ENCODE results near the gene NDRG3.

The NDRG3 gene

DNA sequence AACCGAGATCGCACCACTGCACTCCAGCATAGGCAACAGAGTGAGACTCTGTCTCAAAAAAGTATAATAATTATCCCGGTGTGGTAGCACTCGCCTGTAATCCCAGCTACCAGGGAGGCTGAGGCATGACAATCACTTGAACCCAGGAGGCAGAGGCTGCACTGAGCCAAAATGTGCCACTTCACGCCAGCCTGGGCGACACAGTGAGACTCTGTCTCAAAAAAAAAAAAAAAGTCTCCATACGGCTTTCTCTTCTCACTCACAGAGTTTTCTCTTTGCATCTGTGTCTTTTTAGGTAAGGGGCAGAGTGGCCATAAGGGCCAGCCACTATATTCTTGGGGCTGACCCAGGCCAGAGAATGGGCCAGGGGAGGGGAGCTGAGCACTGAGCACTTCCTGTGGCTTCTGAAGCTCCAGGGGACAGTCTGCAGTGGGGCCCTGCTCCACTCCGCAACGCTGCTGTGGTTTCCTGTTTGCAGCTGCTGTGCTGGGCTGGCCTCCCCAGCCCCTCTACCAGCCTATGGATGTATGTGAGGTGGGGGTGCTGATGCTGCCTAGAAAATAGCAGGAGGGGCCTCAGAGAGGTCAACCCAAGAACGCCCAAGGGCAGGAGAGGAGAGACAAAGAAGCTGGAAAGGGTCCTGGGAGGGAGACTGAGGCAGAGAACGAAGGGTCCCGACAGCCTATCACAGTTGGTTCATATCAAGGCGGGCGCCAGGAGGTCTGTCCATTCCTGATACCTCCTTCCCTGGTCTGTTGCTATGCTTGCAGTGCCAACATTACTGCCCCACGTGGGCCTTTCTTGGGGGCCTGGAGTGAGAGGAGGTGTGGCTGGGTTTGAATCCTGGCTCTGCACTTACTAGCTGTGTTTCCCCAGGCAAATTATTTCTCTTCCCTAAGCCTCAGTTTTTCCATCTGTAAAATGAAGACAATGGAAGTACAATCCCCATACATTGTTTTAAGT, 115.9 kb downstream of the NDRG3 start:
- H3K27ac ChIP-seq (ENCODE audit: low read length, poor library complexity, severe bottlenecking): no peak overlapping the region
- H3K4me2 ChIP-seq (ENCODE audit: low read length, poor library complexity, severe bottlenecking): peak overlapping the region; percentile 3
- H2BK12ac ChIP-seq (ENCODE audit: low read length in 2 of 2): peak overlapping the region in 1 of 2 experiments; percentile 45
- peak overlapping the region; percentile 91 for H4K8ac ChIP-seq (ENCODE audit: low read length)
- H2AFZ ChIP-seq (ENCODE audit: low read depth, low read length): peak overlapping the region; percentile 66
- no peak overlapping the region for H2BK5ac ChIP-seq (ENCODE audit: low read depth, low read length, poor library complexity, severe bottlenecking)
- peak overlapping the region; percentile 81 for H4K91ac ChIP-seq (ENCODE audit: low read length)
- H3K14ac ChIP-seq (ENCODE audit: low read length in 2 of 2): no peak overlapping the region
- H3K79me1 ChIP-seq (replicated peaks; ENCODE audit: low read length, poor library complexity, severe bottlenecking): no peaks in the 10 kb centered on the region
- H3K27me3 ChIP-seq (ENCODE audit: control insufficient read depth in 1 of 2, insufficient read depth in 1 of 2, low read length in 2 of 2): peaks cover 0 to 5% of the 10 kb centered on the region in 2 experiments
- no peak overlapping the region for H3K9ac ChIP-seq (ENCODE audit: low read length)
- WGBS: 82% methylated on average over 12 of the region's 15 CpGs
- H3K18ac ChIP-seq (ENCODE audit: low read depth in 1 of 2, low read length in 2 of 2): peak overlapping the region; percentile 45 to 55
- peaks cover 9% of the 10 kb centered on the region for H3K4me1 ChIP-seq (ENCODE audit: control insufficient read depth, insufficient read depth, low read depth, low read length)
- H2BK120ac ChIP-seq (ENCODE audit: low read depth, low read length): no peak overlapping the region
- H3K36me3 ChIP-seq (ENCODE audit: control insufficient read depth in 1 of 2, insufficient read depth in 2 of 2, low read depth in 1 of 2, low read length in 2 of 2): no peaks in the 10 kb centered on the region
- H2BK15ac ChIP-seq (ENCODE audit: low read depth, poor library complexity, severe bottlenecking): peak overlapping the region; percentile 62
- no peak overlapping the region for H3K23ac ChIP-seq (ENCODE audit: low read length in 2 of 2)
- no peaks in the 10 kb centered on the region for H3K9me3 ChIP-seq (ENCODE audit: control insufficient read depth, low read length)
- no peak overlapping the region for H3K4me3 ChIP-seq (ENCODE audit: insufficient read depth in 1 of 2, low read depth in 1 of 2, low read length in 2 of 2)
- peak; percentile 18 for DNase-seq
- H2AK5ac ChIP-seq (ENCODE audit: low read length, severe bottlenecking): no peak overlapping the region
- H3K4ac ChIP-seq (ENCODE audit: low read depth in 1 of 2, low read length in 2 of 2): peak overlapping the region in 1 of 2 experiments; percentile 9

DNA sequence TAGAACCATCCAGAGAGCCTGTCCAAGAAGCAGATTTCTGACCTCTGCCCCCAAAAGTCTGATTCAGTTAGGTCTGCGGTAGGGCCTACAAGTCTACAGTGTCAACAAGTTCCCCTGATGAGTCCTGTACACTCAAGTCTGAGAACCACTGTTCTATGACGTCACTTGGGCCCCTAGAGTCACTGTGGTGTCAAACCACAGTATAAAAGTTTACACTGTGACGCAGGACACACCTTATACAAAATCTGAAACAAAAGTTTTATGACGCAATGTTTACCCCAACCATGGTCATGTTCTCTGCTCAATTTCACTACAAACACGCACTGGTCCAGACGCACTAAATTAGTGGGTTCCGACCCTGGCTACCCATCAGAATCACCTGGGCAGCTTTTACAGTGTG, 117.8 kb downstream of the NDRG3 start:
- Histone ChIP-seq H3K4me2 (ENCODE audit: low read length, poor library complexity, severe bottlenecking) (no peak overlapping the region), H3K9ac (ENCODE audit: low read length) (no peak overlapping the region), H3K27ac (ENCODE audit: low read length, poor library complexity, severe bottlenecking) (no peak overlapping the region), H4K91ac (ENCODE audit: low read length) (no peak overlapping the region), H3K36me3 (ENCODE audit: control insufficient read depth in 1 of 2, insufficient read depth in 2 of 2, low read depth in 1 of 2, low read length in 2 of 2) (no peaks in the 10 kb centered on the region), H3K18ac (ENCODE audit: low read depth in 1 of 2, low read length in 2 of 2) (no peak overlapping the region), H2AK5ac (ENCODE audit: low read length, severe bottlenecking) (no peak overlapping the region), H3K23ac (ENCODE audit: low read length in 2 of 2) (no peak overlapping the region), H3K79me1 (replicated peaks; ENCODE audit: low read length, poor library complexity, severe bottlenecking) (no peaks in the 10 kb centered on the region), H2BK5ac (ENCODE audit: low read depth, low read length, poor library complexity, severe bottlenecking) (no peak overlapping the region), H2BK120ac (ENCODE audit: low read depth, low read length) (no peak overlapping the region), H2BK15ac (ENCODE audit: low read depth, poor library complexity, severe bottlenecking) (no peak overlapping the region), H2AFZ (ENCODE audit: low read depth, low read length) (no peak overlapping the region), H4K8ac (ENCODE audit: low read length) (no peak overlapping the region), H3K9me3 (ENCODE audit: control insufficient read depth, low read length) (no peaks in the 10 kb centered on the region), H3K4ac (ENCODE audit: low read depth in 1 of 2, low read length in 2 of 2) (no peak overlapping the region), H3K14ac (ENCODE audit: low read length in 2 of 2) (no peak overlapping the region), H3K27me3 (ENCODE audit: control insufficient read depth in 1 of 2, insufficient read depth in 1 of 2, low read length in 2 of 2) (no peaks in the 10 kb centered on the region), H3K4me3 (ENCODE audit: insufficient read depth in 1 of 2, low read depth in 1 of 2, low read length in 2 of 2) (no peak overlapping the region), H2BK12ac (ENCODE audit: low read length in 2 of 2) (no peak overlapping the region), H3K4me1 (ENCODE audit: control insufficient read depth, insufficient read depth, low read depth, low read length) (peaks cover 9% of the 10 kb centered on the region)
- peak; percentile 9 for DNase-seq
- 90% methylated on average over 7 of the region's 7 CpGs for WGBS

DNA sequence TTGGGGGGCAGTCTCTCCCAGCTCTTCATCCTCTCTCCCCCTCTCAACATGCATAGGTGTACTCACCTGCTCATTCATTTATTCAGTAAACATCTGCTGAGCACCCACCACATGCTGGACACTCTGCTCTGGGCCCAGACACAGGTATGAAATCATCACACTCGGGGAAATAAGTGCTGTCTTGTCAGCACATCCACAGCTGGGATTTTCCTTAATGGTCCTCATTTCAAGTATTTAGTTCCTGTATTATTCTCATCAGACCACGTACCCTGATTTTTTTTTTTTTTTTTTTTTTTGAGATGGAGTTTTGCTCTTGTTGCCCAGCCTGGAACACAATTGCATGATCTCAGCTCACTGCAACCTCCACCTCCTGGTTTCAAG, 121.0 kb downstream of the NDRG3 start:
- H3K14ac ChIP-seq (ENCODE audit: low read length in 2 of 2): no peak overlapping the region
- H2AFZ ChIP-seq (ENCODE audit: low read depth, low read length): no peak overlapping the region
- no peak for DNase-seq
- WGBS: 67% methylated on average over 1 of the region's 2 CpGs
- no peak overlapping the region for H4K91ac ChIP-seq (ENCODE audit: low read length)
- peaks cover 6% of the 10 kb centered on the region for H3K4me1 ChIP-seq (ENCODE audit: control insufficient read depth, insufficient read depth, low read depth, low read length)
- no peak overlapping the region for H2AK5ac ChIP-seq (ENCODE audit: low read length, severe bottlenecking)
- H2BK120ac ChIP-seq (ENCODE audit: low read depth, low read length): no peak overlapping the region
- no peak overlapping the region for H3K4me3 ChIP-seq (ENCODE audit: insufficient read depth in 1 of 2, low read depth in 1 of 2, low read length in 2 of 2)
- H3K9ac ChIP-seq (ENCODE audit: low read length): no peak overlapping the region
- H3K4me2 ChIP-seq (ENCODE audit: low read length, poor library complexity, severe bottlenecking): no peak overlapping the region
- no peaks in the 10 kb centered on the region for H3K9me3 ChIP-seq (ENCODE audit: control insufficient read depth, low read length)
- no peaks in the 10 kb centered on the region for H3K36me3 ChIP-seq (ENCODE audit: control insufficient read depth in 1 of 2, insufficient read depth in 2 of 2, low read depth in 1 of 2, low read length in 2 of 2)
- H3K4ac ChIP-seq (ENCODE audit: low read depth in 1 of 2, low read length in 2 of 2): no peak overlapping the region
- no peak overlapping the region for H2BK15ac ChIP-seq (ENCODE audit: low read depth, poor library complexity, severe bottlenecking)
- no peaks in the 10 kb centered on the region for H3K27me3 ChIP-seq (ENCODE audit: control insufficient read depth in 1 of 2, insufficient read depth in 1 of 2, low read length in 2 of 2)
- H3K27ac ChIP-seq (ENCODE audit: low read length, poor library complexity, severe bottlenecking): no peak overlapping the region
- no peak overlapping the region for H3K18ac ChIP-seq (ENCODE audit: low read depth in 1 of 2, low read length in 2 of 2)
- H2BK5ac ChIP-seq (ENCODE audit: low read depth, low read length, poor library complexity, severe bottlenecking): no peak overlapping the region
- H4K8ac ChIP-seq (ENCODE audit: low read length): no peak overlapping the region
- no peak overlapping the region for H2BK12ac ChIP-seq (ENCODE audit: low read length in 2 of 2)
- H3K79me1 ChIP-seq (replicated peaks; ENCODE audit: low read length, poor library complexity, severe bottlenecking): no peaks in the 10 kb centered on the region
- no peak overlapping the region for H3K23ac ChIP-seq (ENCODE audit: low read length in 2 of 2)

DNA sequence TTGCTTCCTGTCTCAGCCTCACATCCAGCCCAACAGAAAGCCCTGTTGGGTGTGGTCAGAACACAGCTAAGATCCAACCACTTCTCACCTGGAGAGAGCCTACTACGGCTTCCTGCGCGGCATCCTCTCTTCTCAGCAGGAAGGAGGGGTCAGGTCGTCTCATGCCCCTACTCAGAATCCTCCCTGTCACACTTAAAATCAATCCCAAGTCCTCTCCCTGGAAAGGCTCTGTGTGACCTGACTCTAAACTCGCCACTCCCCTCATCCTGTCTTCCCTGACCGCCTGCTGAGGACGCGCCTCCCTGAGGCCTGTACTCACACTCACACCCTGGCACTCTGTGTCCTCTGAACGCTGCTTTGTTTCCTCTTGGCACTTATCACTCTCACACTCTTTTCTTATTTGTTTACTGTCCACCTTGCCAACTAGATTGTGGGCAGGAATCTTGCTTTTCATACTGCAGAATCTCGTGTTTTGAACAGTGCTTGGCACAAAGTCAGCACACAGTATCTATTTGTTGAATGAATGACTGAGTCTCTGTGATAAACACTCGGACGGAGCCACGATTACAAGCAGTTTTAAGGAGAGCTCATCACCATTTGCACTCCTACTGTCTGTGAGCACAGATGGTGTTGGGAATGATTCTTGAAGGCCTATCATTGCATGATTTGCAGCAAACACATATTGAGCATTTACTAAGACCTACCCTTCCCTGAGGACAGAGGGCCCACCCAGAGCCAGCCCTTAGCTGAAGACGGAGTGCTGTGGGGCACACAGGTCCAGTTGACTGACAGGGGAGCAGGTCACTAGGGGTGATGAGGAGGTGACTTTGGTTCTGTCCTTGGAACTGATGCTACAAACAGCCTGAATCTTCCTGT, 121.6 kb downstream of the NDRG3 start:
- H3K4ac ChIP-seq (ENCODE audit: low read depth in 1 of 2, low read length in 2 of 2): no peak overlapping the region
- WGBS: 55% methylated on average over 14 of the region's 14 CpGs
- no peak overlapping the region for H3K14ac ChIP-seq (ENCODE audit: low read length in 2 of 2)
- H3K4me2 ChIP-seq (ENCODE audit: low read length, poor library complexity, severe bottlenecking): no peak overlapping the region
- H2AK5ac ChIP-seq (ENCODE audit: low read length, severe bottlenecking): no peak overlapping the region
- no peak overlapping the region for H2BK12ac ChIP-seq (ENCODE audit: low read length in 2 of 2)
- no peaks in the 10 kb centered on the region for H3K79me1 ChIP-seq (replicated peaks; ENCODE audit: low read length, poor library complexity, severe bottlenecking)
- no peak overlapping the region for H2AFZ ChIP-seq (ENCODE audit: low read depth, low read length)
- H2BK120ac ChIP-seq (ENCODE audit: low read depth, low read length): no peak overlapping the region
- no peak overlapping the region for H3K9ac ChIP-seq (ENCODE audit: low read length)
- no peak overlapping the region for H4K91ac ChIP-seq (ENCODE audit: low read length)
- H4K8ac ChIP-seq (ENCODE audit: low read length): no peak overlapping the region
- H3K18ac ChIP-seq (ENCODE audit: low read depth in 1 of 2, low read length in 2 of 2): no peak overlapping the region
- no peak overlapping the region for H2BK15ac ChIP-seq (ENCODE audit: low read depth, poor library complexity, severe bottlenecking)
- H3K27ac ChIP-seq (ENCODE audit: low read length, poor library complexity, severe bottlenecking): no peak overlapping the region
- no peak overlapping the region for H3K23ac ChIP-seq (ENCODE audit: low read length in 2 of 2)
- H2BK5ac ChIP-seq (ENCODE audit: low read depth, low read length, poor library complexity, severe bottlenecking): peak overlapping the region; percentile 59
- DNase-seq: no peak
- H3K4me1 ChIP-seq (ENCODE audit: control insufficient read depth, insufficient read depth, low read depth, low read length): peaks cover 1% of the 10 kb centered on the region
- H3K4me3 ChIP-seq (ENCODE audit: insufficient read depth in 1 of 2, low read depth in 1 of 2, low read length in 2 of 2): no peak overlapping the region
- no peaks in the 10 kb centered on the region for H3K27me3 ChIP-seq (ENCODE audit: control insufficient read depth in 1 of 2, insufficient read depth in 1 of 2, low read length in 2 of 2)
- H3K9me3 ChIP-seq (ENCODE audit: control insufficient read depth, low read length): no peaks in the 10 kb centered on the region
- no peaks in the 10 kb centered on the region for H3K36me3 ChIP-seq (ENCODE audit: control insufficient read depth in 1 of 2, insufficient read depth in 2 of 2, low read depth in 1 of 2, low read length in 2 of 2)

All from mesenchymal stem cell (in vitro differentiated cells and primary cell).